ENCODE data around the gene RB1.

The RB1 gene

DNA sequence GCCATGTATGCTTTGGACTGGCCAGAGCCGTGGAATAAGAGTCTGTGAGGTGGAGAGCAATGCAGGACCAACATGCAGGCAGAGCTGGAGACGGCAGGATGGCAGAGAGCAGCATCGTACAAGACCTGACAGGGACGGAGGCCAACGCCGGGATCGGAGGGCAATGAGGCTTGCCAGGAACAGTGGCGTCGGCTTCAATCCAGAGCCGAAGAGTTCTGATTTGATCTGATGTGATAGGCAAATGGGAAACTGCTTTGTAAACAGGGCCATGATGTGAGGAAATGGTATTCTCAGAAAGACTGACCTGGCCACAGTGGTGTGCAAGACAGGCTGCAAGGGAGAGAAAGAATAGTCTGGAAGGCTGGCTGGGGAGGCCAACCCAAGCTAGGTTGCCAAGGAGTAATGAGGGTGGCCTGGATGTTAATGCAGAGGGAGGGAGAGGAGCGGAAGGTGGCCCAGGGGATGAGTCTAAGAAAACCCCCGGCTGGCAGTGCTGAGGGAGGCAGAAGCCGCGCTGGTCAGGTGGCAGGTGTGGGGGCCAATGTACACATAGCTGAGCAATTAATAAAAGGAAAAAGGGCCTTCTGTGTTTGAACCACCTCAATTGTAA, 202.6 kb downstream of the RB1 start:
- peak overlapping the region; percentile 77 to 83 for H3K4me3 Mint-ChIP-seq
- ATAC-seq (replicated peaks) (no peak), DNase-seq (no peak)
- no peaks in the 10 kb centered on the region for H3K27me3 Mint-ChIP-seq
- peaks cover 60 to 67% of the 10 kb centered on the region in 2 donors for H3K4me1 Mint-ChIP-seq (ENCODE audit: low read depth in 2 of 2)
- no peaks in the 10 kb centered on the region for H3K9me3 Mint-ChIP-seq
- peak overlapping the region; percentile 94 to 95 for H3K27ac Mint-ChIP-seq
- H3K36me3 Mint-ChIP-seq (ENCODE audit: insufficient read depth): peaks cover 13% of the 10 kb centered on the region

DNA sequence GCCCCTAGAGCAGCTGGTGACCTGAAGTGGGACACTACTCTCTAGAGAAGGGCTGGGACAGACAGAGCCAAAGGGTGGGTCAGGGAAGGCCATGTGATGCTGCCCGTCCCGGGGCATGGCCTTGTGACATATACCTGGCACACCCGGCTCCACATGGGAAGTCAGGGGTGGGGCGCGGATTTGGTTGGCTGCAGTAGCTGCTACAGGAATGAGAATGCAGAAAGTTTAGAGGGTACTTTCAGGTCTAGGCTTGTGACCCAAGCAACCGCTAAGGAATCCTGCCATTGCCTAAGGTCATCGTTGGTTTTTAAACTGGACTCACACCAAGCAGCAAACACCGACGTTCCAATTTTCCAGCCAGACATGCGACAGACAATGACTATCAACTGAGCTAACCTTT, 203.5 kb downstream of the RB1 start:
- Mint-ChIP-seq H3K9me3 (no peaks in the 10 kb centered on the region), H3K4me3 (peak overlapping the region in 1 of 2 donors; percentile 77), H3K4me1 (ENCODE audit: low read depth in 2 of 2) (peaks cover 54 to 61% of the 10 kb centered on the region in 2 donors), H3K27me3 (no peaks in the 10 kb centered on the region), H3K27ac (peak overlapping the region in 1 of 2 donors; percentile 95), H3K36me3 (ENCODE audit: insufficient read depth) (peaks cover 15% of the 10 kb centered on the region)
- no peak for DNase-seq
- ATAC-seq (replicated peaks): no peak

DNA sequence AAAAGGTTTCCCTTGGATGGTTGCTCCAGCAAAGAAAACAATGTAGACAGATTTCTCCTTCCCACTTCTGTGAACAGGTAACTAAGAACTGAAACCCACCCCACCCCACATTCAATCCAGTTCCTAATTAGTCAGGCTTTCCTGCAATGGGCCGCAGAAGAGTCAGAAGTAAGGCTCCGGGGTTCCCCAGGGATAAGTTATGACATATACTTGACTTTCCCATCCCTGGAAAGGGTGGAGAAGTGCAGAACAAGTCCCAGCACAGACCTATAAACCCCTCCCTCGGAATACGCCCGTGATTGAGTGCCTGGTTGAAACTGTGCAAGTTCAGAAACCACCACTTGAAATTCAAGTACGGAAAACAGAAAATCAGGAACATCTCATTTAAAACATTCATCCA, 204.5 kb downstream of the RB1 start:
- Mint-ChIP-seq H3K9me3 (no peaks in the 10 kb centered on the region), H3K27me3 (no peaks in the 10 kb centered on the region), H3K27ac (peak overlapping the region in 1 of 2 donors; percentile 55), H3K4me1 (ENCODE audit: low read depth in 2 of 2) (peaks cover 48 to 60% of the 10 kb centered on the region in 2 donors), H3K36me3 (ENCODE audit: insufficient read depth) (peaks cover 15% of the 10 kb centered on the region), H3K4me3 (no peak overlapping the region)
- DNase-seq (no peak), ATAC-seq (replicated peaks) (no peak)

DNA sequence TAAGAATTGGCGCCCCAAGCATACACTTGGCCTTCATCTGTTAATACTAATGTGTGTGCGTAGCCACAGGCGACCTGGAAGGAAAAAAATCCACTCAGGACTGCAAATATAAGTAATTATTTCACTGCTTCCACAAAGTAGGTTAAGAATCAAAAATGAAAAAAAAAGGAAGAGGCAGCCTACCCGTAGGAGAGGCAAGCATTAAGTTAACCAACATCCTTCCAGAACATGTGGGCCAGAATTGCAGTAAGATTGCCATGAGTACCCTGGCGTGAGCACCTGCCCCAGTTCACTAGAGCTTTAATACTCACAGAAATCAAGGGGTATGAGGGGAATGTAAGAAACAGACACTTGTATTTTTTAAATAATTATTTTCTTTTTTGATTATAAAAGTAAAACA, 207.1 kb downstream of the RB1 start:
- ATAC-seq (replicated peaks) (no peak), DNase-seq (no peak)
- Mint-ChIP-seq H3K27me3 (no peaks in the 10 kb centered on the region), H3K27ac (no peak overlapping the region), H3K36me3 (ENCODE audit: insufficient read depth) (peaks cover 6% of the 10 kb centered on the region), H3K4me3 (no peak overlapping the region), H3K9me3 (no peaks in the 10 kb centered on the region), H3K4me1 (ENCODE audit: low read depth in 2 of 2) (peaks cover 27 to 38% of the 10 kb centered on the region in 2 donors)

DNA sequence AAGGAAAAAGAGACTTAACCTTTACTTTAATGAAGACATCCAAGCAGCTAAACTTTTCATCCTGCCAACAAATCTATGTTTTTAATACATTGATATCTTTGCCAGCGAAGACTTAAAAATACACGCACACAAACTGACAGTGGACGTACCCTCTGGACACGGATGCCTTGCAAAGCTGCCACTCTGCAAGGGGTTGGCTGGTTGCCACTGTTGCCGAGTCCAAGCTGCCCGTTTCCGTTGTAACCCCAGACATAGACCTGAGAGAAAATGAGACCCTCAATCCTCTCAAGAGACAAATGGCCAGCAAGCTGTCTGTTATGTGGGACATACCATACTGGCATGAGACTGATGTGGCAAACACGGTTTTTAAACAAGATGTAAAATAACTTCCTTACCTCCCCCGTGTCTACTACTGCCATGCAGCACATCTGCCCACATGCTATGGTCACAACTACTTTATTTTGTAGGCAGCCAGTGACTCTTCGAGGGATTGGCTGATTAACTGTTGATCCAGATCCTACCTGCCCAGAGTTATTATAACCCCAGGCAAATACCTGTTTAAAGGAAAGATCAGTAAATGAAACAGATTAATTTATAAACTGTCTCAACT, 208.2 kb downstream of the RB1 start:
- no peaks in the 10 kb centered on the region for H3K27me3 Mint-ChIP-seq
- DNase-seq (no peak), ATAC-seq (replicated peaks) (no peak)
- no peak overlapping the region for H3K4me3 Mint-ChIP-seq
- H3K36me3 Mint-ChIP-seq (ENCODE audit: insufficient read depth): peaks cover 4% of the 10 kb centered on the region
- H3K4me1 Mint-ChIP-seq (ENCODE audit: low read depth in 2 of 2): peaks cover 20 to 36% of the 10 kb centered on the region in 2 donors
- no peaks in the 10 kb centered on the region for H3K9me3 Mint-ChIP-seq
- H3K27ac Mint-ChIP-seq: no peak overlapping the region

DNA sequence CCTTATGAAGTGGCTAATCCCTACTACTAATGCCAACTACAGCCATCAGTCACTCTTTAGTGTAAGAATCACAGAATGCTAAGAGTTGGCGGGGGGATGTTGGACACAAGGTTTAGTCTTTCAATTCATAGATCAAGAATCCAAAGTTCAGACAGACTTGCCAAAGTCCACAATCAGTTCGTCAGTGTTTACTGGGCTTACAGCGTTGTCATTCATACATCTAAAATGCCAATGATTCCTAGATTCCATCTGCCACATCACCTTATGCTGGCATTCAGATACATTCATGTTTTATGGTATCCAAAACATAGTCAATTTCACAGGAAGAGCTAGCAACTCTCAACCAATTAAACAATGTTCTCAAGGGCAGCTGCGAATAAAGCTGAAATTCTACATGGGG, 211.2 kb downstream of the RB1 start:
- ATAC-seq (replicated peaks): no peak
- DNase-seq: no peak
- Mint-ChIP-seq H3K9me3 (no peaks in the 10 kb centered on the region), H3K27me3 (no peaks in the 10 kb centered on the region), H3K36me3 (ENCODE audit: insufficient read depth) (peaks cover 8% of the 10 kb centered on the region), H3K4me1 (ENCODE audit: low read depth in 2 of 2) (peaks cover 17 to 33% of the 10 kb centered on the region in 2 donors), H3K4me3 (no peak overlapping the region), H3K27ac (no peak overlapping the region)

DNA sequence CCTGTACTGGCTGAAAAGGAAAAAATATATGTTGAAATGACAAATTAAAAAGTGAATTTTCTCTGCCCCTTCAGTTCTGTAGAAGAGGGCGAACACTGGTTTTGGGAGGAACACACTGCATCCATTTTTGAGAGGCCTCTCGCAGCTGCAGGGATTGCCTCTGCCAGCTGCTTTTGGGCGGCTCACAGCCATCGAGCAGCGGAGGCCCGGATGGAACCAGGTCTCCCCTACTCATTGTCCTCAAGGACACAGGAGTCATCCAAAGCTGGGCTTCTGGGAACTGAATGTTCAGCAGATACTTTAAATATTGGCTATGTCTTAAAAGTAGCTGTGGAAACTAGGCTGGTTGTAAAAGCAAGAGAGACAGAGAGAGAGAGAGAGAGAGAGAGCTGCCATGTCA, 212.2 kb downstream of the RB1 start:
- Mint-ChIP-seq H3K4me3 (no peak overlapping the region), H3K9me3 (no peaks in the 10 kb centered on the region), H3K27ac (no peak overlapping the region), H3K4me1 (ENCODE audit: low read depth in 2 of 2) (peaks cover 9 to 23% of the 10 kb centered on the region in 2 donors), H3K27me3 (no peaks in the 10 kb centered on the region), H3K36me3 (ENCODE audit: insufficient read depth) (peaks cover 8% of the 10 kb centered on the region)
- ATAC-seq (replicated peaks): no peak
- DNase-seq: no peak

DNA sequence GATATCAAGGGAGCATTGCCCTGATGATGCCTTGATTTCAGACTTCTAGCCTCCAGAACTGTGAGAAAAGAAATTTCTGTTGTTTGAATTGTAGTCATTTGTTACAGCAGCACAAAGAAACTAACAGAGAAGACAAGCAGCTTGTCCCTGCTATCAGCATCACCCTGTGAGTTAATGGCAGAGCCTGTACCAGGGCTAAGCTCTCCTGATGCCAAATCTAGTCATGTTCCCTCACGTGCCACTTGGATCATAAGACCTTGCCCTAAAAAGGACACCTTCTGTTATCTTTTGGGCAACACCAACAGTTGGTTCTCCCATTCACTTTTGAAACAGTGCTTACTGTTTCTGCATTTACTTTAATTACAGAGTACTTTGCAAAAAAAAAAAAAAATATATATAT, 214.5 kb downstream of the RB1 start:
- DNase-seq (no peak), ATAC-seq (replicated peaks) (no peak)
- Mint-ChIP-seq H3K27me3 (no peaks in the 10 kb centered on the region), H3K4me1 (ENCODE audit: low read depth in 2 of 2) (peaks cover 8 to 17% of the 10 kb centered on the region in 2 donors), H3K27ac (no peak overlapping the region), H3K9me3 (no peaks in the 10 kb centered on the region), H3K4me3 (no peak overlapping the region), H3K36me3 (ENCODE audit: insufficient read depth) (peaks cover 5% of the 10 kb centered on the region)

DNA sequence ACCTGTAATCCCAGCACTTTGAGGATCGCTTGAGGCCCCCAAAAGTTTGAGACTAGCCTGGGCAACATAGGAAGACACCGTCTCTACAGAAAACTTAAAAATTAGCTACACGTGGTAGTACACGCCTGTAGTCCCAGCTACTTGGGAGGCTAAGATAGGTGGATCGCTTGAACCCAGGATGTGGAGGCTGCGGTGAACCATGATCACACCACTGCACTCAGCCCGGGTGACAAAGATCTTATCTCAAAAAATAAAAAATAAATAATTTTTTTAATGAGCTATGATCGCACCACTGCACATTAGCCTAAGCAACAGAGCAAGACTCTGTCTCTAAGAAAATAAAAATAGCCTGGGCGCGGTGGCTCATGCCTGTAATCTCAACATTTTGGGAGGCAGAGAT, 222.7 kb downstream of the RB1 start:
- ATAC-seq (replicated peaks): peak; percentile 81

DNA sequence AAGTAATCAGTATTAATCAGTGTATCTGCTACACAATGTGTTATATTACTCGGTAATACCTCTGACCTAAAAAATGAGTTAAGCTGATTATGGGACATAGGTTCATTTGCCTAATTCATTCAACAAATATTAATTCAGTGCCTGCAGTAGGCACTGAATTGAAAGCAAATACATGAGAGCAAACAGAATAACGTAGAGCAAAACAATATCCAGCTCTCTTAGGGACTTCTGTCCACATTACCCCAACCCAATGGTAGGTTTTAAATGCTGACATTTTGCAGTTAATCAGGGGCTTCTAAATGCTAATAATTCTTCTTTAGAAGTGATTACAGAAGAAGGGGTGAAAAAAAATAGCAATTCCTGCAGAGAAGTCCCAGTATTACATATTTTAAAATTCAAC, 224.4 kb downstream of the RB1 start:
- ATAC-seq (replicated peaks) (no peak), DNase-seq (no peak)
- H3K36me3 Mint-ChIP-seq (ENCODE audit: insufficient read depth): peaks cover 22% of the 10 kb centered on the region
- H3K27me3 Mint-ChIP-seq: no peaks in the 10 kb centered on the region
- H3K4me3 Mint-ChIP-seq: peak overlapping the region; percentile 29 to 52
- peaks cover 17 to 45% of the 10 kb centered on the region in 2 donors for H3K4me1 Mint-ChIP-seq (ENCODE audit: low read depth in 2 of 2)
- H3K9me3 Mint-ChIP-seq: no peaks in the 10 kb centered on the region
- peak overlapping the region in 1 of 2 donors; percentile 60 for H3K27ac Mint-ChIP-seq

More for the DNA sequence above, 222.7 kb downstream of the RB1 start:
- peak; percentile 36 to 51 (median 38) for DNase-seq
- H3K27me3 Mint-ChIP-seq: no peaks in the 10 kb centered on the region
- H3K27ac Mint-ChIP-seq: peak overlapping the region; percentile 49 to 75
- H3K4me1 Mint-ChIP-seq (ENCODE audit: low read depth in 2 of 2): peaks cover 14 to 40% of the 10 kb centered on the region in 2 donors
- peak overlapping the region; percentile 27 to 33 for H3K4me3 Mint-ChIP-seq
- H3K36me3 Mint-ChIP-seq (ENCODE audit: insufficient read depth): peaks cover 5% of the 10 kb centered on the region
- H3K9me3 Mint-ChIP-seq: no peaks in the 10 kb centered on the region

DNA sequence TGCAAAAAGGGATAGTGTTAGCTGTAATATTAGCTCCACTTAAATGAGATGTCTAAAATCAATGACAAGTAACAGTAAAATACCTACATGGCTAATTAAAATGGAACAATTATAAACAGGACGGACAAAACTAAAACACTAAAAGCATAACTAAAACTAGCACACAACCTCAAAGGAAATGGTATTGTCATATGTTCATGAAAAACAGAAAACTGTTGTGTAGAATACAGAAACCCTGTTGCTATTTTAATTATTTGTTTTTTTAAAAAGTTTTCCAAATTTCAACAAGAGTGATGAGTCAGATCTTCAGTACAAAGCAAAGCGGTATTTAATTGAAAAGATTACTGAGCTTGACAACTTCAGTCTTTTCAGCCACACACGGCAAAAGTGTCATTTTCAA, 225.2 kb downstream of the RB1 start:
- Mint-ChIP-seq H3K27me3 (no peaks in the 10 kb centered on the region), H3K4me1 (ENCODE audit: low read depth in 2 of 2) (peaks cover 22 to 51% of the 10 kb centered on the region in 2 donors), H3K36me3 (ENCODE audit: insufficient read depth) (peaks cover 30% of the 10 kb centered on the region), H3K4me3 (peak overlapping the region; percentile 29 to 52), H3K9me3 (no peaks in the 10 kb centered on the region), H3K27ac (peak overlapping the region in 1 of 2 donors; percentile 79)
- ATAC-seq (replicated peaks): no peak
- DNase-seq: no peak

DNA sequence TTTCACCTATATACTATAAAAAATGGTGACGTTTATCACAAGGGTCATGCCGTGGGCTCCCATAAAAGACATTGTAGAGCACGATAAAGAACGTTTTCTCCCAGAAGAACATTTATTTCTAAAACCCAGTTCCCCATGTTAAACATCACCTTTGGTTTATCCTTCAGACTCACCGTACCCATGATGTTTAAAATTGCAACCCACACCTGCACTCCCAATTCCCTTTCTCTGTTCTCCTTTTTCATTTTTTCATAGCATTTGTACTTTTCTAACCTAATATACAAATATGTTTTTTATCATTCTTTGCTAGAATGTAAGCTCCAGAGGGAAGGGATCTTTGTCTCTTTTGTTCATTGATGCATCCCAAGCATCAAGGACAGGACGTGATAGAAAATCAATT, 227.3 kb downstream of the RB1 start:
- Mint-ChIP-seq H3K4me1 (ENCODE audit: low read depth in 2 of 2) (peaks cover 17 to 43% of the 10 kb centered on the region in 2 donors), H3K9me3 (peaks cover 0 to 5% of the 10 kb centered on the region in 2 donors), H3K36me3 (ENCODE audit: insufficient read depth) (peaks cover 31% of the 10 kb centered on the region), H3K4me3 (peak overlapping the region; percentile 88 to 91), H3K27ac (peak overlapping the region; percentile 98), H3K27me3 (no peaks in the 10 kb centered on the region)
- ATAC-seq (replicated peaks): no peak
- DNase-seq: no peak

Data from effector memory CD8-positive, alpha-beta T cell (primary cell).